GM18907 (cell line): Measurements from ENCODE around the gene CCDC38.

Experiments used
- ATAC-seq: cut with Tn5 transposase; IDR thresholded peaks from one replicate; pipeline ENCODE4 v1.9.1; 2021; ENCODE audit warnings: mild to moderate bottlenecking, moderate library complexity; ENCODE audit not compliant: unreplicated experiment

Gene CCDC38

DNA sequence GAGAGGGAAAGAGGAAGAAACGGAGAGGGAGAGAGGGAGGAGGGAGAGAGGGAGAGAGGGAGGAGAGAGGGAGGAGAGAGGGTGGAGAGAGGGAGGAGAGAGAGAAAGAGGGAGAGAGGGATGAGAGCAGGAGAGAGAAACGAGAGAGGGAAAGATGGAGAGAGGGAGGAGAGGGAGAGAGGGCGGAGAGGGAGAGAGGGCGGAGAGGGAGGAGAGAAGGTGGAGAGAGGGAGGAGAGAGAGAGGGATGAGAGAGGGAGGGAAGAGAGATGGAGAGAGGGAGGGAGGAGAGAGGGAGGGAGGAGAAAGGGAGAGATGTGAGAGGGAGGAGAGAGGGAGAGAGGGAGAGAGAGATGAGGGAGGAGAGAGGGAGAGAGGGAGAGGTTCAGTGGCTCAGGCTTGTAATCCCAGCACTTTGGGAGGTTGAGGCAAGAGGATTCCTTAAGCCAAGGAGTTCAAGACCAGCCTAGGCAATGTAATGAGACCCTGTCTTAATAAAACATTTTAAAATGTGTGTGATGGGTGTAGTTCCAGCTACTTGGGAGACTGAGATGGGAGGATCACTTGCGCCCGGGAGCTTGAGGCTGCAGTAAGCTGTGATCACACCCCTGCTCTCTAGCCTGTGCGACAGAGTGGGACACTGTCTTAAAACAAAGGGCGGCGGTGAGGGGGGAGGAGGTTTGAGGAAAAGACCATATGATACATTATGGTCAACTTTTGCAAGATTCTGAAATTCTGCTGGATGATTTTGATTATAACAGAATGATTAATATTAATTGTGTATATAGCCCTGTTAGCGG lies 105.0 kb downstream of the CCDC38 start:
- ATAC-seq = no peak

DNA sequence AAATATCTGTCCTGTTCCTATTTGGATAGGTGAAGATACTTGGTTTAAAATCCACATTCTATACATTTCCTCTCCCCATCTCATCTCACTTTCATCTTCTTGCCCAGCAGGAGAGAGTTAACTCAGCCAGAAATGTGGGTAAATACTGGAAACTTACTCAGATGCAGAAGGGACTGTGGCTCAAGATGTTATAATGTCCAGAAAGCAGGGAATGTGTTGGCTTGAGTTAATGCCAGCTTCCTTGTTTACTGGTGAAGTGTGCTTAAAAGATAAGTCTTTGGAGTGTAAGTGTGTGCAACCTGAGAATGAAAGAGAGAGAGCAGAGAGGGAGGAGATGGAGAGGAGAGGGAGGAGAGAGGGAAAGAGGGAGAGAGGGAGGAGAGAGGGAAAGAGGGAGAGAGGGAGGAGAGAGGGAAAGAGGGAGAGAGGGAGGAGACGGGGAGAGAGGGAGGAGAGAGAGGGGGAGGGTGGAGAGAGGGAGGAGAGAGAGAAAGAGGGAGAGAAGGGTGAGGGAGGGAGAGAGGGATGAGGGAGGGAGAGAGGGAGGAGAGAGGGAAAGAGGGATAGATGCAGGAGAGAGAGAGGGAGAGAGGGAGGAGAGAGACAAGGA lies 105.7 kb downstream of the CCDC38 start:
- no peak for ATAC-seq

DNA sequence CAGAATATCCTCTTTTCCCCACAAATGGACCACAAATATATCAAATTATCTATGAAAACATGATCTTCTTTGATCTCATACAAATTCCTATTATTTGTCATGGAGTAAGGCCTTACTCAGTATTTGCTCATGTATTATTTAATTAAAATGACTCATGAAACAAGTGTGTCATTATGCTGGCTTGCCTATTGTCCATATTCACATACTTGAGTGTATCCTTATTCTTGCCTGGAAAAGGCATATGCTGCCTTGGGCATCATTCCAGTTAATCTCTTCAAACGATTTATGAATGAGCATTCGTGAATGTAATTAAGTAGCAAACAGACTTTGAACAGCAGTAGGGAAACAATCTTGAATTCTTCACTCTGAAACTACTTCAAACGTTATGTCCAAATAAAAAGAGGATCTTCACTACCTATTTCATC lies 106.2 kb downstream of the CCDC38 start:
- no peak for ATAC-seq

DNA sequence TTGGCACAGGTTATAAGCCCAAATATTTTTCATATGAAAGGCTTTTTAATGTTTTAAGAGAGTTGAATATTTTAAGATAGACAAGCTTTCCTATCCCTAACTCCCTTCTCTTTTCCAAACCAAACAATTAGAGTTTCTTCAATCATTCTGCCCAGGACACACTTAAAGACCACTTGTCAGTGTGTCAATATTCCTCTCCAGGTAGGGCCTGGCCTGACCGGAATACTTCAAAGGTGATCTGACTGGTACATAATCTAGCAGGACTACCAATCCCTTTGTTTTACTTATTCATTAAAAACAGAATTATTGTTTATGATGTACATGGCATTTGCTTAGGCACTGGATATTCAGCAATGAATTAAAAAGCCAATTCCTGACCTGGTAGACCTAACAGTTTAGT lies 107.8 kb downstream of the CCDC38 start:
- ATAC-seq = no peak

DNA sequence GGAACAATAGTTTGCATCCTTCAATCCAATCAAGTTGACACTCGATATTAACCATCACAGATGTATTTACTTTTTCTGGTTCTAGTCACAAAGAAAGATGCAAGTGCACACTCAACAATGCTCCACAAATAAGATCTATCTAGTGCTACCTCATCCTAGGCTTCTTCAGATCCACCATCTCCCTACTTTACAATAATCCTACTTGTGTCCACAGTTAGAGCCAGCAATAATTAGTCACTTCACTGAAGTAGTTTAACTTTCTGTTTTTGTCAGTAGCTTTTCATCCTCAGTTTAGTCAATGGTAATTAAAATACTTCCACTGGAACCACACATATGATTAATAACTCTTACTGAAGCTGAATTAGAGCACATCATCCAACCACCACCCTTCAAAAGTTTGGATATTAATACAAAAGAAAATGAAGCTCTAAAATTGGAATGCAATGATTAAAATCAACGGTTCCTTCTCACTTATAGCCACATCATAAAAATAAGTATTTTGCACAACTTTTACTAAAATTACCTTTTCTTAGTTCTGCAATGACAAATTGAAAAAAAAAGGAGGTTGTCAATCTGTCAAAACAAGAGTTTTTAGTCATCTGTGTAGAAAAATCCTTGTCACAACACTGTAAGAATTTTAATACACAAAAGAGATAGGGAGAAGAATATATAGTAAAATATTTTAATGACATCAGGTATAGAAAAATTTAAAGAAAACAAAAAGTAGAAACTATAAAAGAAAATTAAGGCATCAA lies 111.9 kb downstream of the CCDC38 start:
- ATAC-seq = no peak

DNA sequence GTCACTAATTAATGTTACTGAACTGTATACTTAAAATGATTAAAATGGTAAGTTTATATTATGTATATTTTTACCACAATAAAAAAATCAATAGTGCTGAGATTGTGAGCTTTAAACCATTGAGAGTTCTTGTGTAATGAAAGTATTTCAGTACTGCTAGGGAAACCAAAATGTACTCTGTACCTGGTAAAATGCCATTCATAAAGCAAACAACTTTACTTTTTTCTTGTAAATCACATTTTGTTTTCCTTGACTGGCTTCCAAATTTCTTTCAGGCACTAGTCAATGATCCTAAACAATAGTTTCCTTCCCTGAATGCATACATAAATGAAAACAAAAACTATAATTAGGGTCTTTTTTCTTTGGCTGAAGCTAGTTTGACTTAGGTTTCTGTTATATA lies 113.0 kb downstream of the CCDC38 start:
- no peak for ATAC-seq

DNA sequence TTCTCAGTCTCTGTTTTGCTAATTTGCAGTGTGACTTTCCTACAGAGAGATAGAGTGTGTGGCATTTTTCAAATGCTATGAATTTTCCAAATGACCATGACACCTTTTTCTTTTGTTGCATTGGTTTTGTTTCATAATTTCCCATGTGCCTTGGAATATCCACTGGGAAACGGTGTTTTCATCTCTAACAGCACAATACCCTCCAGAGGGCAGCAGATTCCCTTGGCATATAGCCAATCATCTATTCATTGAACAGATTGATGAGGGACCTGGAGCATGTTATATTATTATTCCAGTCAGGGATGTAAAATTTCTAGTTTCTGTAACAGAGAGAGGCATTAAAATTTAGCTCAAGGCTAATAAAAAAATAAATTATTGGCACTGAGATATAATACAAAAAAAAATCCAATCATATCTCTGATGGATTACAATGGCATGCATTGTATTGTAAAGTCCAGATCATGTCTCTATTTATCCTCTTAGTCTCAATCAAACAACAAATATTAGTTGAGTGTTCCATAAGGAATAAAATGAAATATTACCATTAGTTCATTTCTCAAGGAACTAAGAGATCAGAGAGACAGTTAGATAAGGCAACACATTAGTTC lies 122.2 kb downstream of the CCDC38 start:
- no peak for ATAC-seq
